GM23248 (cell line): Measurements from ENCODE around the gene MAP3K21. TPM values are rescaled to one million over a fixed set of nuclear protein-coding genes. Genes with fewer than 3 reads are reported as not detected.

Experiments
- DNase-seq: peaks from one replicate; pipeline ENCODE4 v3.0.0-alpha.2; 2015
- H2AFZ ChIP-seq: fragments of 200-600 bp; sonication (generic); 2 replicates; pipeline ENCODE4 v1.6.1; 2016; ENCODE audit warnings: antibody characterized with exemption
- H3F3A ChIP-seq: fragments of 200-600 bp; sonication (generic); 2 replicates; pipeline ENCODE4 v1.6.1; 2016; ENCODE audit warnings: mild to moderate bottlenecking, antibody characterized with exemption, mixed run types; ENCODE audit not compliant: insufficient read depth
- H3K27ac ChIP-seq: fragments of 200-600 bp; sonication (generic); 2 replicates; pipeline ENCODE4 v1.5.1; 2016; ENCODE audit warnings: mild to moderate bottlenecking
- H3K27me3 ChIP-seq: fragments of 200-600 bp; sonication (generic); replicated peaks from 2 replicates; pipeline ENCODE4 v1.6.1; 2016; ENCODE audit warnings: mild to moderate bottlenecking; ENCODE audit not compliant: insufficient read depth
- H3K36me3 ChIP-seq: fragments of 200-600 bp; sonication (generic); 2 replicates; pipeline ENCODE4 v1.6.1; 2016; ENCODE audit warnings: low read depth, mild to moderate bottlenecking
- H3K4me1 ChIP-seq: fragments of 200-600 bp; sonication (generic); 2 replicates; pipeline ENCODE4 v1.6.1; 2016; ENCODE audit warnings: mild to moderate bottlenecking; ENCODE audit not compliant: insufficient read depth
- H3K4me2 ChIP-seq: fragments of 200-600 bp; sonication (generic); one replicate; pipeline ENCODE4 v1.6.1; 2016; ENCODE audit warnings: mild to moderate bottlenecking; ENCODE audit not compliant: unreplicated experiment
- H3K4me3 ChIP-seq: fragments of 200-600 bp; sonication (generic); 2 replicates; pipeline ENCODE4 v1.5.1; 2016; ENCODE audit warnings: mild to moderate bottlenecking
- H3K79me2 ChIP-seq: fragments of 200-600 bp; sonication (generic); 2 replicates; pipeline ENCODE4 v1.6.1; 2016; ENCODE audit warnings: mild to moderate bottlenecking; ENCODE audit not compliant: insufficient read depth
- H3K9ac ChIP-seq: fragments of 200-600 bp; sonication (generic); 2 replicates; pipeline ENCODE4 v1.6.1; 2016; ENCODE audit warnings: mild to moderate bottlenecking
- H3K9me2 ChIP-seq: fragments of 200-600 bp; sonication (generic); 2 replicates; pipeline ENCODE4 v1.6.1; 2016; ENCODE audit warnings: mixed run types, mild to moderate bottlenecking, moderate library complexity; ENCODE audit not compliant: insufficient read depth
- H3K9me3 ChIP-seq: fragments of 200-600 bp; sonication (generic); one replicate; pipeline ENCODE4 v1.6.1; 2017; ENCODE audit warnings: low read depth
- H4K20me1 ChIP-seq: fragments of 200-600 bp; sonication (generic); 2 replicates; pipeline ENCODE4 v1.6.0; 2016; ENCODE audit not compliant: insufficient read depth
- EZH2 ChIP-seq: fragments of 200-600 bp; sonication (generic); IDR thresholded peaks from 2 replicates; pipeline ENCODE4 v1.6.1; 2018; ENCODE audit warnings: antibody characterized with exemption, mild to moderate bottlenecking; ENCODE audit not compliant: insufficient read depth, poor library complexity, severe bottlenecking
- EZH2phosphoT487 ChIP-seq: fragments of 200-600 bp; sonication (generic); IDR thresholded peaks from 2 replicates; pipeline ENCODE4 v1.6.1; 2018; ENCODE audit warnings: antibody characterized with exemption, moderate library complexity, mild to moderate bottlenecking, low read depth; ENCODE audit not compliant: insufficient read depth
- WGBS, 2 experiments: methylation state at CpG; one replicate each; pipeline ENCODE4 v1.1.6; 2015 to 2017; ENCODE audit warnings: low lambda C conversion rate in 2 of 2, low coverage in 1 of 2; ENCODE audit errors: missing lambda C conversion rate in 2 of 2; 5-methylcytosine and 5-hydroxymethylcytosine counted together
- in situ Hi-C: fragments of 300-500 bp; cut with MboI; formaldehyde crosslinking; loops from 2 replicates; pipeline ENCODE4 v1.15.0; 2020
- polyA plus RNA-seq: library from polyadenylated mRNA; unstranded; fragments of >200 nt; fragmentation: Nextera tagmentation; extraction: Ambion mirVana; gene quantifications from 2 replicates; pipeline ENCODE4 v1.2.1, GENCODE V29; 2016
- total RNA-seq: library from RNA; depleted of rRNA; stranded (reverse); fragments of >200 nt; shearing (Covaris generic); gene quantifications from 2 replicates; pipeline ENCODE4 v1.2.3, GENCODE V29; 2014

The MAP3K21 gene
- total and polyA plus RNA-seq, 2 experiments from 2014 or later: 0.03 TPM; not detected in 1

DNA sequence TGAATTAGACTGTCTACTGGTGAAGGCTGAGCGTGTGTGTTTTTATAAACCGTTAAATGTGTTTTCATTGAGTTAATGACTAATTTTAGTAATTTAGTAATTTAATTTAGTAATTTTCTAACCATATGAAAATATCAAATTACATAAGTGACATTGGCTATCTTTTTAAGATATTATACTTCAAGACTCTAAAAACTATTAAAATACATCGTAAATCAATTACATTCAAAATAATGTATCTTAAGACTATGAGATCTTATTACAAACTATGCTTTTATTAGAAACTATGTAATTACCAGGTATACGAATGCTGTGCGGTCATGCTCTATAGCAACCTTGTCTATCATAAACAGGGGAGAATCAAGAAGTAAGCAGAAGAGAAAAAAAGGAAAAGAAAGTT, 21.6 kb downstream of the MAP3K21 start:
- WGBS, 2 experiments: 88 to 95% methylated on average over 5 of the region's 5 CpGs
- Histone ChIP-seq H3F3A (no peaks in the 10 kb centered on the region), H3K27me3 (no peaks in the 10 kb centered on the region), H2AFZ (no peak overlapping the region), H4K20me1 (no peaks in the 10 kb centered on the region), H3K4me1 (no peaks in the 10 kb centered on the region), H3K9ac (no peak overlapping the region), H3K9me3 (no peaks in the 10 kb centered on the region), H3K27ac (no peak overlapping the region), H3K36me3 (no peaks in the 10 kb centered on the region), H3K4me2 (no peak overlapping the region), H3K4me3 (no peak overlapping the region), H3K9me2 (no peaks in the 10 kb centered on the region), H3K79me2 (no peaks in the 10 kb centered on the region)
- TF ChIP-seq EZH2 (no peak), EZH2phosphoT487 (no peak)
- DNase-seq: no peak
- in situ Hi-C loops: no loop called here

DNA sequence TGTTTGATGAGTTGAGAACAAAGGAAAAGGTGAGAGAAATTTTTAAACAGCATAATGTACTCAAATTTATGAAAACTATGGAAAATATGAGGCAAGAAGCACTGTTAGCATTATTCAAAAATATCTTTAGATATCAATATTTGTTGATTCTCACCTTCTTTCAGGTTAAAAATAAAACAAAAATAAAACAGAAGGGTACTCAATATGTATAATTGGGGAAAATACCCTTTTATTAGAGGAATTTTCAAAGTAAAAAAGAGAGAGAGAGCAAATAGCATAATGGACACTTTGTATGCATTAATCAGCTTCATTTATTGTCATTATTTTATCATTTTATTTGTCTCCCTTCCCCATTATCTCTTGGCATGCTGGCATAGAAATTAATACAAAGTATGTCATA, 27.5 kb downstream of the MAP3K21 start:
- H3K79me2 ChIP-seq: no peaks in the 10 kb centered on the region

DNA sequence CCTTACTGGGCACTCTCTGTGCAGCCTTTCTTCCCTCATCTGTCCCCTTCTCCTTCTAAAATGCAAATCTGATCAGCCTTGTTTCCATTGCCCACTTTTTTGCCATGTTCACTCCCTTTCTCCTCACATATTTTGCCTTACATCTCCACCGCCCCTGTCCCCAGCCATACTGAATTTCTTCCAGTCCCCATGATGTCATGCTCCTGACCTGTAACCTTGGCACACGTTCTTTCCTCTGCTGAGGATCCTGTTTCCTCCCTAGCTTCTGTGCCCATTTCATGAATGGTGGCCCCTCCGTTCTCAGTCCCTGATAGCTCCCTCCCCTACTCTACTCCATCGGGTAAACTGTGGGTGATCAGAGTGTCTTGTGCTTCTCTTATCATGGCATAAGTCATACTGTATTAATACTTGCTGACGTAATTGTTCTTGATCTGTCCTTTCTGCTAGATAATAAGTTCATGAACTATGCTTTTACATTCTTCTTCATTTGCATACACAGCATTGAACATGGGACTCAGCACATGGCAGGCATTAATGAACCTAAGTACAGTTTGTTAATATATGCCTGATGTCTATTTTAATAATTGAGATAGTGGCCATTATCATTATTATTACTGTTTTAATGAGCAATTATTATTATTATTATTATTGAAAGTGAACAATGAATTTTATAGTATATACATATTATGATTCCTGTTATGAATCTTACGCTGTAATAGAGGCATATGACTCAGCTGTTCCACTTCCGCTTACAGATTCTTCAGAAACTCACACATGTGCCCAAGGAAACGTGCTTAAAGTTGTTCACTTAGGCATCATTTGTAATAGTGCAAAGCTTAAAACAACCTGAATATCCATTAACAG, 28.5 kb downstream of the MAP3K21 start:
- no peaks in the 10 kb centered on the region for H3K27me3 ChIP-seq
- no peak overlapping the region for H3K9ac ChIP-seq
- H3K4me1 ChIP-seq: no peaks in the 10 kb centered on the region
- no peaks in the 10 kb centered on the region for H3K9me3 ChIP-seq
- no peaks in the 10 kb centered on the region for H3F3A ChIP-seq
- no peak overlapping the region for H3K27ac ChIP-seq
- in situ Hi-C loops: no loop called here
- H2AFZ ChIP-seq: no peak overlapping the region
- no peaks in the 10 kb centered on the region for H3K9me2 ChIP-seq
- TF ChIP-seq EZH2phosphoT487 (no peak), EZH2 (no peak)
- H4K20me1 ChIP-seq: no peaks in the 10 kb centered on the region
- H3K79me2 ChIP-seq: no peaks in the 10 kb centered on the region
- H3K36me3 ChIP-seq: no peaks in the 10 kb centered on the region
- 68 to 73% methylated on average over 8 of the region's 8 CpGs for WGBS, 2 experiments
- no peak for DNase-seq
- H3K4me3 ChIP-seq: no peak overlapping the region
- H3K4me2 ChIP-seq: no peak overlapping the region

More for the DNA sequence above, 27.5 kb downstream of the MAP3K21 start:
- no peak overlapping the region for H3K9ac ChIP-seq
- DNase-seq: no peak
- H3K36me3 ChIP-seq: no peaks in the 10 kb centered on the region
- H4K20me1 ChIP-seq: no peaks in the 10 kb centered on the region
- TF ChIP-seq EZH2 (no peak), EZH2phosphoT487 (no peak)
- H3K9me2 ChIP-seq: no peaks in the 10 kb centered on the region
- H3K27ac ChIP-seq: no peak overlapping the region
- no peak overlapping the region for H2AFZ ChIP-seq
- H3K4me1 ChIP-seq: no peaks in the 10 kb centered on the region
- no peak overlapping the region for H3K4me3 ChIP-seq
- no peaks in the 10 kb centered on the region for H3K27me3 ChIP-seq
- H3K9me3 ChIP-seq: no peaks in the 10 kb centered on the region
- H3K4me2 ChIP-seq: no peak overlapping the region
- in situ Hi-C loops: no loop called here
- H3F3A ChIP-seq: no peaks in the 10 kb centered on the region

DNA sequence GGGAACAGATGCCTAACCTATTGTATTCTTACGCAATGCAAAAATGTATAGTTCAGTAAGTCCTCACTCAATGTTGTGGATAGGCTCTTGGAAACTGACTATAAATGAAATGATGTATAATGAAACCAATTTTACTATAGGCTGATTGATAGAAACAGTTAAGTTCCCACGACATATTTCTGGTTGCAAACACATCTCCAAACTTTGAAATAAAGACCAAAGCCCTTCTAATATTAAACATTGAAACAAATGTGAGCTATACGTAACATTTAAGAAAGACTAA, 29.1 kb downstream of the MAP3K21 start:
- Histone ChIP-seq H3K9ac (no peak overlapping the region), H3K36me3 (no peaks in the 10 kb centered on the region), H3F3A (no peaks in the 10 kb centered on the region), H4K20me1 (no peaks in the 10 kb centered on the region), H3K27me3 (no peaks in the 10 kb centered on the region; the same call in 1 of the 2 replicates), H2AFZ (no peak overlapping the region), H3K27ac (no peak overlapping the region), H3K9me2 (no peaks in the 10 kb centered on the region), H3K4me1 (no peaks in the 10 kb centered on the region), H3K4me3 (no peak overlapping the region), H3K79me2 (no peaks in the 10 kb centered on the region), H3K9me3 (no peaks in the 10 kb centered on the region), H3K4me2 (no peak overlapping the region)
- WGBS, 2 experiments: 84 to 96% methylated on average over 3 of the region's 3 CpGs
- TF ChIP-seq EZH2phosphoT487 (no peak), EZH2 (no peak)
- in situ Hi-C loops: no loop called here
- no peak for DNase-seq
